Natural killer cell (primary cell): ENCODE data around the gene LBX2. TPM values are rescaled to one million over a fixed set of nuclear protein-coding genes. Genes with fewer than 3 reads are reported as not detected.
"Not testable (repeated sequence)": the region's sequence is repeated elsewhere in the genome, so short reads cannot be mapped to it uniquely, and the experiment has no call there.

Experiments used
- ATAC-seq, 3 donors: fragments of 150-1000 bp in 2 of 3; fragments of 200-7000 bp in 1 of 3; cut with Tn5 transposase; 1 replicate in 1 of 3; 2 replicates in 2 of 3; pipeline ENCODE4 v1.10.0; 2021; ENCODE audit warnings: mild to moderate bottlenecking in 2 of 3, moderate library complexity in 2 of 3
- DNase-seq, 2 donors: peaks; one replicate each; pipeline versions ENCODE4 v3.0.0 to v3.0.0-alpha.2; 2013 to 2021; ENCODE audit warnings: mixed read lengths in 1 of 2
- H3K27ac ChIP-seq: one replicate; pipeline ENCODE4 v1.5.1; 2013; ENCODE audit warnings: mild to moderate bottlenecking, low read length
- H3K27me3 ChIP-seq: one replicate; pipeline ENCODE4 v1.6.1; 2013; ENCODE audit warnings: low read length; ENCODE audit not compliant: control insufficient read depth, insufficient read depth
- H3K36me3 ChIP-seq: one replicate; pipeline ENCODE4 v1.6.1; 2013; ENCODE audit warnings: low read length; ENCODE audit not compliant: control insufficient read depth, insufficient read depth
- H3K4me1 ChIP-seq: one replicate; pipeline ENCODE4 v1.6.1; 2013; ENCODE audit warnings: low read length; ENCODE audit not compliant: control insufficient read depth, insufficient read depth
- H3K4me3 ChIP-seq: one replicate; pipeline ENCODE4 v1.5.1; 2013; ENCODE audit warnings: low read length
- H3K9me3 ChIP-seq: one replicate; pipeline ENCODE4 v1.6.1; 2013; ENCODE audit warnings: low read length; ENCODE audit not compliant: control insufficient read depth, insufficient read depth
- H3K27ac Mint-ChIP-seq, 2 donors: one replicate each; pipeline ENCODE4 v1.8.0; 2022; ENCODE audit warnings: mild to moderate bottlenecking in 2 of 2, mixed read lengths in 2 of 2, moderate library complexity in 1 of 2
- H3K27me3 Mint-ChIP-seq, 2 donors: one replicate each; pipeline ENCODE4 v1.8.0; 2022; ENCODE audit warnings: low read depth in 2 of 2, mixed read lengths in 2 of 2
- H3K36me3 Mint-ChIP-seq: one replicate; pipeline ENCODE4 v1.8.0; 2022; ENCODE audit warnings: mixed read lengths
- H3K4me1 Mint-ChIP-seq, 2 donors: one replicate each; pipeline ENCODE4 v1.8.0; 2022; ENCODE audit warnings: mixed read lengths in 2 of 2
- H3K4me3 Mint-ChIP-seq: one replicate; pipeline ENCODE4 v1.8.0; 2022; ENCODE audit warnings: mild to moderate bottlenecking, moderate library complexity, mixed read lengths
- H3K9me3 Mint-ChIP-seq, 2 donors: one replicate each; pipeline ENCODE4 v1.8.0; 2022; ENCODE audit warnings: mixed read lengths in 2 of 2
- CTCF ChIP-seq: fragments of 200-600 bp; IDR thresholded peaks from one replicate; pipeline ENCODE4 v1.8.0; 2022; ENCODE audit warnings: antibody characterized with exemption
- WGBS: methylation state at CpG from one replicate; pipeline ENCODE4 v1.1.7; 2013; ENCODE audit warnings: missing lambda C conversion rate; ENCODE audit not compliant: insufficient coverage; 5-methylcytosine and 5-hydroxymethylcytosine counted together
- intact Hi-C: fragments of 100-400 bp; cut with micrococcal nuclease; formaldehyde crosslinking; loops from one replicate; pipeline ENCODE4 v1.14.2; 2022
- total RNA-seq, 4 donors: library from RNA; stranded (reverse); fragments of 120-200 nt in 1 of 4; gene quantifications; one replicate each; pipeline versions ENCODE4 v1.2.3 to v1.2.4, GENCODE V29; 2013 to 2022

Gene LBX2
- total RNA-seq, 3 donors from 2014 or later (not counting 1 experiment from before 2014, with no cell fraction given), result 1.7 to 1.9 (median 1.8) TPM

DNA sequence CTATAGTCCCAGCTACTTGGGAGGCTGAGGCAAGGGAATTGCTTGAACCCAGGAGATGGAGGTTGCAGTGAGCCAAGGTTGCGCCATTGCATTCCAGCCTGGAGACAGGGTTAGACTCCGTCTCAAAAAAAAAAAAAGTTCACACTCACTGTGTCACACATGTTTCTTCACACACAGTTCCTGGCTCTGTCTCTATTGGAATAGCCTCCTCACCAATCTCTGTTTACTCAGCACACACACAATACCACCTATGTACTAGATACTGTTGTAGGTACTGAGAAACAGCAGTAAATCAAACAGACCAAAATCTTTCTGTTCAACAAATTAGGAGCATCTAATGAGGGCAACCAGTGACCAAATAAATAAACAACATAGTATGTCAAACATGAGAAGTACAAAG, 13.3 kb downstream of the LBX2 start:
- Mint-ChIP-seq H3K27ac (no peak overlapping the region), H3K36me3 (peaks cover 8% of the 10 kb centered on the region), H3K4me3 (no peak overlapping the region), H3K27me3 (no peaks in the 10 kb centered on the region), H3K4me1 (peaks cover 19 to 38% of the 10 kb centered on the region in 2 donors), H3K9me3 (no peaks in the 10 kb centered on the region)
- no peak for TF ChIP-seq CTCF
- WGBS, result 93% methylated on average over 2 of the region's 2 CpGs
- no peaks in the 10 kb centered on the region for H3K27me3 ChIP-seq
- H3K4me3 ChIP-seq, result no peak overlapping the region
- no peak for DNase-seq
- intact Hi-C loops, result no loop called here
- H3K9me3 ChIP-seq, result no peaks in the 10 kb centered on the region
- peaks cover 20% of the 10 kb centered on the region for H3K36me3 ChIP-seq
- H3K4me1 ChIP-seq, result peaks cover 21% of the 10 kb centered on the region
- no peak overlapping the region for H3K27ac ChIP-seq
- no peak for ATAC-seq

DNA sequence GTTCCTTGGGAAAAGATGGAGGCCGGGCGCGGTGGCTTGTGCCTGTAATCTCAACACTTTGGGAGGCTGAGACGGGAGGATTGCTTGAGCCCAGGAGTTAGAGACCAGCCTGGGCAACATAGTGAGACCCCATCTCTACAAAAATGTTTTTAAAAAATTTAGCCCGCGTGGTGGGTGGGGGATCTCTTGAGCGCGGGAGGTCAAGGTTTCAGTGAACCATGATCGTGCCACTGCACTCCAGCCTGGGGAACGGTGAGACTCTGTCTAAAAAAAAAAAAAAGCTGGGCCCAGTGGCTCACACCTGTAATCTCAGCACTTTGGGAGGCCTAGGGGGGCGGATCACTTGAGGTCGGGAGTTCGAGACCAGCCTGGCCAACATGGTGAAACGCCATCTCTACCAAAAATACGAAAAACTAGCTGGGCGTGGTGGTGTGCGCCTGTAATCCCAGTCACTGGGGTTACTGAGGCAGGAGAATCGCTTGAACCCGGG, 15.7 kb downstream of the LBX2 start:
- H3K36me3 ChIP-seq, result peaks cover 21% of the 10 kb centered on the region
- not testable (repeated sequence) for H3K36me3 Mint-ChIP-seq, H3K27me3 ChIP-seq, H3K9me3 Mint-ChIP-seq, H3K9me3 ChIP-seq, ATAC-seq, H3K27me3 Mint-ChIP-seq, DNase-seq
- WGBS, result 89% methylated on average over 19 of the region's 19 CpGs
- peak overlapping the region; percentile 97 for H3K27ac Mint-ChIP-seq
- peak overlapping the region; percentile 88 for H3K27ac ChIP-seq
- peaks cover 24 to 35% of the 10 kb centered on the region in 2 donors for H3K4me1 Mint-ChIP-seq
- H3K4me1 ChIP-seq, result peaks cover 29% of the 10 kb centered on the region
- intact Hi-C loops, result loop anchor here (1.0 to 2.0 kb wide), 8 partner anchors 11 to 393 kb away; partner anchors contain the start of genes C2orf81, INO80B, MRPL53 and PCGF1
- peak overlapping the region; percentile 99 for H3K4me3 Mint-ChIP-seq
- H3K4me3 ChIP-seq, result peak overlapping the region; percentile 81

- H3K36me3 Mint-ChIP-seq, result peaks cover 8% of the 10 kb centered on the region
- ATAC-seq (peak; percentile 91 to 98 (median 92)), DNase-seq (peak; percentile 88 to 96)
- H3K27me3 Mint-ChIP-seq, result no peaks in the 10 kb centered on the region
- H3K27ac Mint-ChIP-seq, result peak within 1 kb of the TSS; percentile 97
- no peaks in the 10 kb centered on the region for H3K9me3 Mint-ChIP-seq
- H3K9me3 ChIP-seq, result no peaks in the 10 kb centered on the region
- peak within 1 kb of the TSS; percentile 81 for H3K4me3 ChIP-seq
- H3K27me3 ChIP-seq, result no peaks in the 10 kb centered on the region
- peak within 1 kb of the TSS; percentile 88 for H3K27ac ChIP-seq
- intact Hi-C loops, result loop anchor here (1.0 to 2.0 kb wide), 8 partner anchors 11 to 394 kb away; partner anchors contain the start of genes C2orf81, INO80B, MRPL53 and PCGF1
- WGBS, result under 1% methylated on average over 50 of the region's 50 CpGs
- TF ChIP-seq CTCF, result peak; percentile 85
- peaks cover 29% of the 10 kb centered on the region for H3K4me1 ChIP-seq
- peak within 1 kb of the TSS; percentile 99 for H3K4me3 Mint-ChIP-seq
- peaks cover 20% of the 10 kb centered on the region for H3K36me3 ChIP-seq
- peaks cover 24 to 35% of the 10 kb centered on the region in 2 donors for H3K4me1 Mint-ChIP-seq
Observed at GRCh38 chr2:74482801-74483674, 16.4 kb downstream of the LBX2 start, which contains the start of the genes CCDC142 and TTC31. CCDC142 (minus strand) TSS chr2:74482998; CDS start chr2:74482837, 161 bp downstream. TTC31 (plus strand) TSS chr2:74483081; CDS start chr2:74483096, 15 bp downstream.
